Activated CD8-positive, alpha-beta T cell treated with anti-CD3 and anti-CD28 coated beads for 36 hours (primary cell): Measurements from ENCODE around the gene ZFHX3. TPM values are rescaled to one million over a fixed set of nuclear protein-coding genes. Genes with fewer than 3 reads are reported as not detected.
"Not testable (repeated sequence)": the region's sequence is repeated elsewhere in the genome, so short reads cannot be mapped to it uniquely, and the experiment has no call there.

Experiments used
- ATAC-seq: fragments of 200-7000 bp; cut with Tn5 transposase; one replicate; pipeline ENCODE4 v1.10.0; 2021; ENCODE audit warnings: mild to moderate bottlenecking, moderate library complexity
- CTCF ChIA-PET: fragments of 350-600 bp; sonication (Branson Sonifier 250); formaldehyde crosslinking; loops from one replicate; lab custom pipeline; 2021; ENCODE audit warnings: antibody characterized with exemption; lab: Charles Lee
- POLR2A ChIA-PET: fragments of 350-600 bp; sonication (Branson Sonifier 250); formaldehyde crosslinking; loops from one replicate; lab custom pipeline; 2021; ENCODE audit warnings: antibody characterized with exemption; lab: Charles Lee
- DNase-seq: peaks from one replicate; pipeline ENCODE4 v3.0.0-alpha.2; 2020
- H3K27ac Mint-ChIP-seq: one replicate; pipeline ENCODE4 v1.8.0; 2021; ENCODE audit warnings: mild to moderate bottlenecking, mixed read lengths
- H3K27me3 Mint-ChIP-seq: one replicate; pipeline ENCODE4 v1.8.0; 2021; ENCODE audit warnings: mixed read lengths
- H3K36me3 Mint-ChIP-seq: one replicate; pipeline ENCODE4 v1.8.0; 2021; ENCODE audit warnings: low read depth, mixed read lengths
- H3K4me1 Mint-ChIP-seq: one replicate; pipeline ENCODE4 v1.8.0; 2021; ENCODE audit warnings: low read depth, mixed read lengths
- H3K4me3 Mint-ChIP-seq: one replicate; pipeline ENCODE4 v1.8.0; 2021; ENCODE audit warnings: mild to moderate bottlenecking, moderate library complexity, mixed read lengths
- H3K9me3 Mint-ChIP-seq: one replicate; pipeline ENCODE4 v1.8.0; 2021; ENCODE audit warnings: mixed read lengths
- intact Hi-C: fragments of 100-400 bp; cut with micrococcal nuclease; formaldehyde crosslinking; loops from one replicate; pipeline ENCODE4 v1.10.0; 2022
- total RNA-seq, 2 experiments: library from RNA; stranded (reverse); gene quantifications; one replicate each; pipeline ENCODE4 v1.2.3, GENCODE V29; 2021
- TF ChIP-seq, protein P1 (sequence below): fragments of 200-600 bp; IDR thresholded peaks from one replicate; pipeline ENCODE4 v1.8.0; 2022; ENCODE audit warnings: antibody characterized with exemption, mild to moderate bottlenecking

ZFHX3 gene
- total RNA-seq, 2 experiments from 2014 or later = 0.16 to 0.25 TPM

DNA sequence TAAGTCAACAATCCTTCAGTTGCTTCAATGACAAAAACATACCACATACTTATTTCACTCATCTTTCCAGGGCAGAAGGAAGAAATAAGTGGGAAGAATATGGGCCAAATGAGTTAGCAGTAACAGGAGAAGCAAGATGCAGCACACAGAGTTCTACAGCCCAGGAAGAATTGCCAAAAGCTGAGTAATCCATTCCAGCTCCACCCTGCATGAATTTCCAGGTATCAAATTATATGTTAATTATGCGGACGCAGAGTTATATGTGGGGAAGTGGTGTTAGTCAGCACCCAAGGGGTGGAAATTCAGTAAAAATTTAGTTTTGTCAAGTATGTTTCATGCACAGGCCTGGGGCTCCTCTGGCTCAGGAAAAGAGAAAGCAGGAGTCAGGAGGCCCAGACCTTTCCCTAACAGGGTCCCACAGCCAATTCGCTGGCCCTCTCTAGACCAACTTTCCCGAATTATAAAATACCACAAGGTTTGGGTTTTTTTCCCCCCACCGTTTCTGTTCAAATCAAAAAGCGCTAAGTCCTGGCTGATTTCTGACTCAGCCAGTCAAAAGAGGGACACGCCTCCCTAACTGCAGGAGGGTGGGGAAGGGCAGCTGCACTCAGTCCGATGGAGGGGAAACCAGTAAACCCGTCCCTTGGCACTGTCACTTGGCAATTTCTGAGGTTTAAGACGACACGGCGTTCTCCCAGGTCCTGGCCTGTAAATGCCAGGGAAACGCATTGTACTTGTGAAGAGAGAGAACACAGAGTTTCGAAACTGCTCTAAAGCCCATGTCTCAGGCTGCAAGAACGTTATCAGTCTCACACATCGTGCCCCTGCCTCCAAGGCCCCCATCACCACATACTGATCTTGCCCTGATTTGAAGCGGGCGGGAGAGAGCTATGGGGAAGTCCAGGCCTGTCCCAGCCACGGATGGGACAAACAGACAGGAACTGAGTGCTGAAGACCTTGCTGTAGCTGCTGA lies 58.1 kb downstream of the ZFHX3 start:
- H3K4me3 Mint-ChIP-seq = no peak overlapping the region
- ChIA-PET CTCF (no interaction called here), POLR2A (interaction anchor here (1.1 kb wide), 1 partner anchor 10 kb away, joined by 4 read pairs; no protein-coding TSS in a partner anchor)
- no peaks in the 10 kb centered on the region for H3K27me3 Mint-ChIP-seq
- H3K9me3 Mint-ChIP-seq = no peaks in the 10 kb centered on the region
- TF ChIP-seq, protein P1, sequence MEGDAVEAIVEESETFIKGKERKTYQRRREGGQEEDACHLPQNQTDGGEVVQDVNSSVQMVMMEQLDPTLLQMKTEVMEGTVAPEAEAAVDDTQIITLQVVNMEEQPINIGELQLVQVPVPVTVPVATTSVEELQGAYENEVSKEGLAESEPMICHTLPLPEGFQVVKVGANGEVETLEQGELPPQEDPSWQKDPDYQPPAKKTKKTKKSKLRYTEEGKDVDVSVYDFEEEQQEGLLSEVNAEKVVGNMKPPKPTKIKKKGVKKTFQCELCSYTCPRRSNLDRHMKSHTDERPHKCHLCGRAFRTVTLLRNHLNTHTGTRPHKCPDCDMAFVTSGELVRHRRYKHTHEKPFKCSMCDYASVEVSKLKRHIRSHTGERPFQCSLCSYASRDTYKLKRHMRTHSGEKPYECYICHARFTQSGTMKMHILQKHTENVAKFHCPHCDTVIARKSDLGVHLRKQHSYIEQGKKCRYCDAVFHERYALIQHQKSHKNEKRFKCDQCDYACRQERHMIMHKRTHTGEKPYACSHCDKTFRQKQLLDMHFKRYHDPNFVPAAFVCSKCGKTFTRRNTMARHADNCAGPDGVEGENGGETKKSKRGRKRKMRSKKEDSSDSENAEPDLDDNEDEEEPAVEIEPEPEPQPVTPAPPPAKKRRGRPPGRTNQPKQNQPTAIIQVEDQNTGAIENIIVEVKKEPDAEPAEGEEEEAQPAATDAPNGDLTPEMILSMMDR = no peak
- no peak overlapping the region for H3K27ac Mint-ChIP-seq
- ATAC-seq = no peak
- no peaks in the 10 kb centered on the region for H3K36me3 Mint-ChIP-seq
- no peaks in the 10 kb centered on the region for H3K4me1 Mint-ChIP-seq
- DNase-seq = no peak
- intact Hi-C loops = loop anchor here (10.0 kb wide), 1 partner anchor 155 kb away; no protein-coding TSS in a partner anchor

GRCh38 chr16:72989203-72989578 lies 58.7 kb downstream of the ZFHX3 start:
- ATAC-seq, POLR2A ChIA-PET, H3K4me1 Mint-ChIP-seq, H3K9me3 Mint-ChIP-seq, H3K27ac Mint-ChIP-seq, H3K36me3 Mint-ChIP-seq, DNase-seq, intact Hi-C loops, CTCF ChIA-PET, H3K4me3 Mint-ChIP-seq, H3K27me3 Mint-ChIP-seq: not testable (repeated sequence)

DNA sequence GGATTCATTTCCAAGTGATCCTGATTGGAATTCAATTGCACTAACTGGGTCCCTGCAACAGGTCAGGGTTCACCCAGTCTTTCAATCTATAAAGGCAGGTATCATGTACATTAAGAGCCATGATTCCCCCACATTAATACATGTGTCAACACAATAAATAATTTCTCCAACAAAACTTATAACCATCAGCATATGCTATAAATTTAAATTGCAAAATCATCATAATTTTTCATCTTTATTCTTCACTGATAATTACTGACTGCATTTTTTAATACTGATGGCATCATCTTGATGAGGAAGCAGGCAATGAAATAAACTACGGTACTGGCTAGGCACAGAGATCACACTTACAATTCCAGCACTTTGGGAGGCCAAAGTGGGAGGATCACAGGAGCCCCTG lies 59.4 kb downstream of the ZFHX3 start:
- H3K36me3 Mint-ChIP-seq = no peaks in the 10 kb centered on the region
- ChIA-PET CTCF (no interaction called here), POLR2A (no interaction called here)
- TF ChIP-seq, protein P1 = no peak
- no peaks in the 10 kb centered on the region for H3K4me1 Mint-ChIP-seq
- ATAC-seq (no peak), DNase-seq (no peak)
- H3K27me3 Mint-ChIP-seq = no peaks in the 10 kb centered on the region
- intact Hi-C loops = no loop called here
- H3K4me3 Mint-ChIP-seq = no peak overlapping the region
- H3K9me3 Mint-ChIP-seq = no peaks in the 10 kb centered on the region
- no peak overlapping the region for H3K27ac Mint-ChIP-seq

- TF ChIP-seq, protein P1 = no peak
- Mint-ChIP-seq H3K4me3 (no peak overlapping the region), H3K27ac (no peak overlapping the region), H3K27me3 (no peaks in the 10 kb centered on the region), H3K4me1 (no peaks in the 10 kb centered on the region), H3K36me3 (no peaks in the 10 kb centered on the region), H3K9me3 (no peaks in the 10 kb centered on the region)
- ATAC-seq (no peak), DNase-seq (no peak)
- ChIA-PET POLR2A (no interaction called here), CTCF (interaction anchor here (0.8 kb wide), 1 partner anchor 155 kb away, joined by 3 read pairs; no protein-coding TSS in a partner anchor)
- intact Hi-C loops = no loop called here
Observed at GRCh38 chr16:72987480-72987901, 60.4 kb downstream of the ZFHX3 start.

DNA sequence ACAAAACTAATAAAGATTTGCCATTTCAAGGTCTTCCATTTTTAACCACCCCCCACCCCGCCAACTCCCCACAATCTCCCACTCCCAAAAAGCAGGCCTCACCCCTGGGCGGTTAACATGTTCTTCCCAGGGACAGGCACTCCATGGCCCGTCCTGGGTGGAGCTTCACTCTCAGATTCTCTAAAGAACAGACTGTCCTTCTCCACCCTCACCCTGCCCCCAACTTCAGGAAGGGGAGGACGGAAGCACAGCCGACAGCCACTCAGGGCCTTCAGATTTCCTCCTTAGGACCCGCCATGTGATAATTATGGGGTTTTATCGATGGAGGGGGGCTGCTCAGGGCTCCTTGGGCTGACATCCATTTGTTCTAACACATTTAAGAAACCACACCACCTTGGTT lies 61.9 kb downstream of the ZFHX3 start:
- Mint-ChIP-seq H3K36me3 (no peaks in the 10 kb centered on the region), H3K27ac (no peak overlapping the region), H3K4me3 (no peak overlapping the region), H3K9me3 (no peaks in the 10 kb centered on the region), H3K4me1 (no peaks in the 10 kb centered on the region), H3K27me3 (no peaks in the 10 kb centered on the region)
- intact Hi-C loops = no loop called here
- ChIA-PET CTCF (no interaction called here), POLR2A (no interaction called here)
- ATAC-seq (no peak), DNase-seq (no peak)
- TF ChIP-seq, protein P1 = no peak
